Measurements from ENCODE around the gene PVALEF. TPM values are rescaled to one million over a fixed set of nuclear protein-coding genes. Genes with fewer than 3 reads are reported as not detected.

Gene PVALEF
- total and polyA plus RNA-seq, 2 experiments from 2014 or later: not detected

DNA sequence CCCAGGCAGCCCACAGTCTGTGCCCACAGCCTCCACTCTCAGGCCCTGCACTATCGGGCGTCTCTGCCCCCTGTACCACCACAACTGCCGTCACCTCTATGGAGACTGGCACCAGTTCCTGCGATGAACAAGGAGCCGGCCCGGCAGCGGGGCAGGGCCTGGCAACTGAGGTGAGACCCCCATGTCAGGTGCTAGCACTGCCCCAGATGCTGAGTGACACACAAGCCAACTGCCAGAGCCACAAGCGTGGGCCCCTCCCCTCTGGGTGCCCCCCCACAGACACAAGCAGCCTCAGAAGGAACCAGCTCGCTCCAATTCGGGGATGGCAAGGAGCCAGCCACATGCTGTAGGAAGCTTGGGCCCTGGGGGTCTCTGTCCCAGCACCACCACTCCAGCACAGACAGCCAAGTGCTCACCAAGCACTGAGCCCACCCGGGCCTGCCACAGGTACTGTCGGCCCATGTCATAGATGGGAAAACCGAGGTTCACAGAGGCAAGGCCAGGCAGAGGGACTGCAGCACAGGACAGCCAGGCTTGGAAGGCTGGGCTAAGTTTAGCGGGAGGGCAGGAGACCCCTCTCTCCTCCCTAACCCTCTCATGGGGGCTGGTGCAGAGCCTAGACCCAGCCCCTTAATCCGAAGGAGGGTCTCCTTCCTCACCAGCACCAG is 1.5 kb upstream of the PVALEF start:
- no peaks in the 10 kb centered on the region for H3K9me3 ChIP-seq (ENCODE audit: low read depth)
- no peak overlapping the region for H3K4me3 ChIP-seq
- WGBS, 2 experiments (ENCODE audit: low coverage in 1 of 2, low lambda C conversion rate in 2 of 2, missing lambda C conversion rate in 2 of 2): 72 to 75% methylated on average over 14 of the region's 15 CpGs
- no peaks in the 10 kb centered on the region for H3K9me2 ChIP-seq (ENCODE audit: insufficient read depth)
- H3K4me2 ChIP-seq (ENCODE audit: unreplicated experiment): no peak overlapping the region
- no peaks in the 10 kb centered on the region for H3K36me3 ChIP-seq (ENCODE audit: low read depth)
- H3F3A ChIP-seq (ENCODE audit: insufficient read depth): no peaks in the 10 kb centered on the region
- H3K9ac ChIP-seq: no peak overlapping the region
- H3K4me1 ChIP-seq (ENCODE audit: insufficient read depth): no peaks in the 10 kb centered on the region
- H4K20me1 ChIP-seq (ENCODE audit: insufficient read depth): no peaks in the 10 kb centered on the region
- H3K27me3 ChIP-seq (replicated peaks; ENCODE audit: insufficient read depth): peaks cover 10% of the 10 kb centered on the region; the same call in 1 of the 2 replicates
- H2AFZ ChIP-seq: no peak overlapping the region
- DNase-seq: no peak
- TF ChIP-seq EZH2phosphoT487 (IDR thresholded peaks at IDR 0.05; ENCODE audit: insufficient read depth, low read depth) (no peak), EZH2 (IDR thresholded peaks at IDR 0.05; ENCODE audit: insufficient read depth, poor library complexity, severe bottlenecking) (no peak)
- no peak overlapping the region for H3K27ac ChIP-seq
- no peaks in the 10 kb centered on the region for H3K79me2 ChIP-seq (ENCODE audit: insufficient read depth)
- in situ Hi-C loops (cut with MboI): no loop called here

DNA sequence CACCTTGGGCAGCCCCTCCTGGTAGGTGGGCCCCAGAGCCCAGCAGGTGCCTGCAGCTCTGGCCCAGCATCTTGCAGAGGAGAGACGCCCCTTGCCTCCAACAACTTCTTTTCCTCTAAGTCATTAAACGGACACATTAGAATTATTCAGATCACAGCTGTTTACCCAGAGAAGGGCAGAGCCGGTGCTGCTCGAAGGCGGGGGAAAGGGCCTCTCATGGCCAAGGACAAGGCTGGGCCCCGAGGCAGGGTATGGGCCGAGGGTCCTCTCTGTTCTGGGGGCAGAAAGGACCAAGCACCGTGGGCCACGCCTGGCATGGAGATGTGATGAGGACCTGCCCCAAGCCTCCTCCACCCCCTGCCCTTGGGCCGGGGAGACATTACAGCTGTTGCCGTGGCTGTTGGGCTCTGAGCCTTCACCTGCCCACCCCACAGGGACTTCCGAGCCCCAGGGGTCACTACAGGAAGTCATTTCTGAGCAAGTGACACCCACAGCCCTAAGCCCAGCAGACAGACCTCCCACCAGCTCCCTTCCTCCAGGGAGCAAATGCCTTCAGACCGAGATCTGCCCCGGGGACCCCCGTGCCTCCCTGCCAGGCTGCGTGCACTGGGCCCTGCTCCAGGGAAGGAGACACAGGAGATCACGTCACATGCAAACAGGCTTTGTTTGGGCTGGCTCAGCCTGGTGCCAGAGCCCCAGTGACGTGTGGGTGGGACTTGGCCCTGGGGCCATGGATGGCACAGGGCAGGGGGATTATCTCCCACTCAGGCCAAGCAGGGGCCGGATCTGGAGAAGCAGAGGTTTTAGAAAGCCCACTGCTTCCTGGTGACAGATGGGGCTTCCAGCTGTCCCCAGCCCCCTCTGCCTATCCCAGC is 699 bp upstream of the PVALEF start:
- no peak overlapping the region for H3K9ac ChIP-seq
- DNase-seq: no peak
- TF ChIP-seq EZH2 (IDR thresholded peaks at IDR 0.05; ENCODE audit: insufficient read depth, poor library complexity, severe bottlenecking) (no peak), EZH2phosphoT487 (IDR thresholded peaks at IDR 0.05; ENCODE audit: insufficient read depth, low read depth) (no peak)
- no peaks in the 10 kb centered on the region for H3K4me1 ChIP-seq (ENCODE audit: insufficient read depth)
- no peaks in the 10 kb centered on the region for H3F3A ChIP-seq (ENCODE audit: insufficient read depth)
- no peak overlapping the region for H3K4me2 ChIP-seq (ENCODE audit: unreplicated experiment)
- no peak overlapping the region for H3K4me3 ChIP-seq
- H3K79me2 ChIP-seq (ENCODE audit: insufficient read depth): no peaks in the 10 kb centered on the region
- H3K27me3 ChIP-seq (replicated peaks; ENCODE audit: insufficient read depth): peaks cover 10% of the 10 kb centered on the region; the same call in 1 of the 2 replicates
- H4K20me1 ChIP-seq (ENCODE audit: insufficient read depth): no peaks in the 10 kb centered on the region
- H3K36me3 ChIP-seq (ENCODE audit: low read depth): no peaks in the 10 kb centered on the region
- H3K9me3 ChIP-seq (ENCODE audit: low read depth): no peaks in the 10 kb centered on the region
- H3K9me2 ChIP-seq (ENCODE audit: insufficient read depth): no peaks in the 10 kb centered on the region
- 64% methylated on average over 19 of the region's 19 CpGs for WGBS, 2 experiments (ENCODE audit: low coverage in 1 of 2, low lambda C conversion rate in 2 of 2, missing lambda C conversion rate in 2 of 2)
- in situ Hi-C loops (cut with MboI): no loop called here
- H3K27ac ChIP-seq: no peak overlapping the region
- no peak overlapping the region for H2AFZ ChIP-seq

DNA sequence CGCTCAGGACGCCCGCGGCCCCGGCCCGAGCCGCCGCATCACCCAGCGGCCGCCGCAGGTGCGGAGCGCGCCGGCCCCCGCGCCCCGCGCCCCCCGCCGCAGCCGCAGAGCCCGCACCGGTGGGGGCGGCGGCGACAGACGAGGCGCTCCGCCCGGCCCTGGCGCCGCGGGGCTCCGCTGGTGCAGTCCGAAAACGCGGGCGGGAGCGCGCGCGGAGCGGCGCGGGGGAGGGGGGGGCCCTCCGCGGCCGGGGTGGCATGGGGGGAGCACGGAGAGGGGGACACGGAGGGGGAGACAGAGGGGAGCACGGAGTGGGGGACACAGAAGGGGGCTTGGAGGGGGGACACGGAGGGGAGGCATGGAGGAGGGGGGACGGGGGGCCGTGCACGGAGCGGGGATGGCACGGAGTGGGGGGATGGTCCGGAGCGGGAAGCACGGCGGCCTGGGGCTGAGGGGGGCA is 756 bp downstream of the PVALEF start, which contains the start of gene AATK:
AATK (minus strand) TSS at position 189 of the 460 bp plus-strand sequence. CDS start 229 bp downstream, outside the sequence.
- no peak within 1 kb of the TSS for H3K27ac ChIP-seq
- TF ChIP-seq EZH2phosphoT487 (IDR thresholded peaks at IDR 0.05; ENCODE audit: insufficient read depth, low read depth) (no peak), EZH2 (IDR thresholded peaks at IDR 0.05; ENCODE audit: insufficient read depth, poor library complexity, severe bottlenecking) (no peak)
- no peaks in the 10 kb centered on the region for H3K9me3 ChIP-seq (ENCODE audit: low read depth)
- no peak within 1 kb of the TSS for H3K4me2 ChIP-seq (ENCODE audit: unreplicated experiment)
- no peak within 1 kb of the TSS for H3K9ac ChIP-seq
- DNase-seq: no peak
- no peaks in the 10 kb centered on the region for H3K79me2 ChIP-seq (ENCODE audit: insufficient read depth)
- no peak within 1 kb of the TSS for H2AFZ ChIP-seq
- in situ Hi-C loops (cut with MboI): no loop called here
- no peaks in the 10 kb centered on the region for H3K36me3 ChIP-seq (ENCODE audit: low read depth)
- no peaks in the 10 kb centered on the region for H3K9me2 ChIP-seq (ENCODE audit: insufficient read depth)
- H4K20me1 ChIP-seq (ENCODE audit: insufficient read depth): no peaks in the 10 kb centered on the region
- no peaks in the 10 kb centered on the region for H3F3A ChIP-seq (ENCODE audit: insufficient read depth)
- H3K4me3 ChIP-seq: no peak within 1 kb of the TSS
- no peaks in the 10 kb centered on the region for H3K4me1 ChIP-seq (ENCODE audit: insufficient read depth)
- WGBS, 2 experiments (ENCODE audit: low coverage in 1 of 2, low lambda C conversion rate in 2 of 2, missing lambda C conversion rate in 2 of 2): 1 to 2% methylated on average over 26 to 53 of the region's 62 CpGs
- peaks cover 10% of the 10 kb centered on the region; the same call in 1 of the 2 replicates for H3K27me3 ChIP-seq (replicated peaks; ENCODE audit: insufficient read depth)

DNA sequence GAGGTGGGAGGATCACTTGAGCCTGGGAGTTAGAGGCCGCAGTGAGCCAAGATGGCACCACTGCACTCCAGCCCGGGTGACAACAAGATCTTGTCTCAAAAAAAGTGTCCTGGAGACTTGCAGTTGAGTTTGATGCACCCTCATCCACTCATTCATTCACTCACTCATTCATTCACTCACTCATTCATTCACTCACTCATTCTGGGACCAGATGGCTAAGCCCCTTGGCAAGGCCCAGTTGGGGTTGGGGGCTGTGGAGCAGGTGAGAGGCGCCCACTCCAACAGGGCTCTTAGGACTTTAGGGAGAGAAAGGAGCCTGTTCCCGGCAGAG is 1.9 kb downstream of the PVALEF start:
- no peak overlapping the region for H3K27ac ChIP-seq
- H2AFZ ChIP-seq: no peak overlapping the region
- no peaks in the 10 kb centered on the region for H4K20me1 ChIP-seq (ENCODE audit: insufficient read depth)
- no peaks in the 10 kb centered on the region for H3K36me3 ChIP-seq (ENCODE audit: low read depth)
- no peaks in the 10 kb centered on the region for H3K79me2 ChIP-seq (ENCODE audit: insufficient read depth)
- in situ Hi-C loops (cut with MboI): no loop called here
- peaks cover 10% of the 10 kb centered on the region; the same call in 1 of the 2 replicates for H3K27me3 ChIP-seq (replicated peaks; ENCODE audit: insufficient read depth)
- no peaks in the 10 kb centered on the region for H3K9me2 ChIP-seq (ENCODE audit: insufficient read depth)
- H3K9me3 ChIP-seq (ENCODE audit: low read depth): no peaks in the 10 kb centered on the region
- no peak overlapping the region for H3K4me3 ChIP-seq
- no peaks in the 10 kb centered on the region for H3K4me1 ChIP-seq (ENCODE audit: insufficient read depth)
- no peak overlapping the region for H3K9ac ChIP-seq
- WGBS, 2 experiments (ENCODE audit: low coverage in 1 of 2, low lambda C conversion rate in 2 of 2, missing lambda C conversion rate in 2 of 2): 96 to 97% methylated on average over 4 of the region's 4 CpGs
- no peak for TF ChIP-seq EZH2phosphoT487 (IDR thresholded peaks at IDR 0.05; ENCODE audit: insufficient read depth, low read depth)
- no peak for TF ChIP-seq EZH2 (IDR thresholded peaks at IDR 0.05; ENCODE audit: insufficient read depth, poor library complexity, severe bottlenecking)
- no peak for DNase-seq
- no peaks in the 10 kb centered on the region for H3F3A ChIP-seq (ENCODE audit: insufficient read depth)
- H3K4me2 ChIP-seq (ENCODE audit: unreplicated experiment): no peak overlapping the region

Measured in GM23248 (cell line).